ENCODE results near the gene SAV1. TPM values are rescaled to one million over a fixed set of nuclear protein-coding genes. Genes with fewer than 3 reads are reported as not detected.

Gene SAV1
- total RNA-seq, 2 experiments from 2014 or later: 13.2 to 13.4 TPM

DNA sequence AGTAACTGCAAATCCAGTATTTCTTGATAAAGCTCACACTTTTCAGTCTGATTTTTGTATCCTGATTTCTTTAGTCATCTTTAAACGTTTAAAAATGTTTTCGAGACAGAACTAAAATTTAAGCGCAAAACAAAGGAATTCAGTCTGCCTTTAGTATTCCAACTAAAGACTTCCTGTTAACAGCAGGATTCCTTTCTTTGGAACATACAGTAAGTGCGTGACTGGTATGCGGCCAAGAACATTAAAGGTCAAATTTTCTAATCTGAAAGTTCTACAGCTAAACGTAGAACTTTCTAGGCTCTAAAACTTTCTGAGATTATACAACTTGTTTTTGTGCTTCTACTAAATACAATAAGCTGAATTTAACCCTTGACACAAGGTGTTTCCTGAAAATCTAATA, 9.9 kb downstream of the SAV1 start:
- CTCF ChIA-PET: interaction anchor here (0.9 to 1.2 kb wide), 4 partner anchors 10 to 116 kb away, joined by 3 to 4 read pairs (median 3); partner anchors contain the start of gene SAV1
- Mint-ChIP-seq H3K4me3 (no peak overlapping the region), H3K4me1 (ENCODE audit: low read depth) (no peaks in the 10 kb centered on the region), H3K36me3 (ENCODE audit: low read depth) (peaks cover 12% of the 10 kb centered on the region), H3K9me3 (no peaks in the 10 kb centered on the region), H3K27ac (no peak overlapping the region), H3K27me3 (no peaks in the 10 kb centered on the region)
- DNase-seq (no peak), ATAC-seq (no peak)
- TF ChIP-seq CTCF (IDR thresholded peaks at IDR 0.05): no peak
- POLR2A ChIA-PET: no interaction called here
- intact Hi-C loops (cut with micrococcal nuclease): no loop called here

- no peak for ATAC-seq
- H3K9me3 Mint-ChIP-seq: no peaks in the 10 kb centered on the region
- H3K4me1 Mint-ChIP-seq (ENCODE audit: low read depth): no peaks in the 10 kb centered on the region
- intact Hi-C loops (cut with micrococcal nuclease): no loop called here
- POLR2A ChIA-PET: no interaction called here
- no peak overlapping the region for H3K4me3 Mint-ChIP-seq
- H3K36me3 Mint-ChIP-seq (ENCODE audit: low read depth): peaks cover 10% of the 10 kb centered on the region
- no peaks in the 10 kb centered on the region for H3K27me3 Mint-ChIP-seq
- CTCF ChIA-PET: interaction anchor here (1.1 to 1.2 kb wide), 3 partner anchors 10 to 116 kb away, joined by 3 to 4 read pairs (median 3); partner anchors contain the start of gene SAV1
- TF ChIP-seq CTCF (IDR thresholded peaks at IDR 0.05): no peak
- H3K27ac Mint-ChIP-seq: no peak overlapping the region
- no peak for DNase-seq
Observed at GRCh38 chr14:50657753-50658152, 10.4 kb downstream of the SAV1 start.

DNA sequence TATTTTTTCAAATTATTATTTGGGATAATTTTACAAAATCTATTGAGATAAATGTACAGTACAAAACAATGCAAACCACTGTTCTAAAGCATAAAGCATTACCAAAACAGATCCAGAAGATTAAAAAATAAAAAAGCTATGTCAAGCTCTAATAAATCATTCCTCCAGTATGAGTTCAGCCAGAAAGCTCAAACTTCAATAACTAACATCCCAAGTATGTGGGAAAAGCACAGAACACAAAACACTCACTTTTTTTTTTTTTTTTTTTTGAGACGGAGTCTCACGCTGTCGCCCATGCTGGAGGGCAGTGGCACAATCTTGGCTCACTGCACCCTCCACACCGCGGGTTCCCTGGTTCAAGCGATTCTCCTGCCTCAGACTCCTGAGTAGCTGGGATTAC, 11.3 kb downstream of the SAV1 start:
- TF ChIP-seq CTCF (IDR thresholded peaks at IDR 0.05): no peak
- no peak overlapping the region for H3K4me3 Mint-ChIP-seq
- no peak for DNase-seq

DNA sequence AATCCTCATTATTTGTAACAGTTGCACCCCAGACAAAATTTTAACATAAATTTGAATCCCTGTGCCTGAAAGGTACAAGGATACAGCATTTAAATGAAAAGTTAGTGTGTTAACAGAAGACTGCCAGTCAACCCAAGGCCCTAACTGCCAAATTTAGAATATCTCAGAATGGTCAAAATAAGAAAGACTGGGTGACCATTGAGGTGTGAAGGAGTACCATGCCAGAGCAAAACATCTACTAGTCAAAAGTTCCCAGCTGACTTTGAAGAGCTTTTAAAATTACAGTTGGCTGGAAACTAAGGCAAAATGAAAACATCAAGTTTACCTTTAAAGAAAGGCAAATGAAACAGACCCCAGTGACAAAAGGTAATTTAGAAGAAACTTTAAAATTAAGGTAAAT, 18.4 kb downstream of the SAV1 start:
- Mint-ChIP-seq H3K9me3 (no peaks in the 10 kb centered on the region), H3K36me3 (ENCODE audit: low read depth) (peaks cover 4% of the 10 kb centered on the region), H3K27me3 (no peaks in the 10 kb centered on the region), H3K27ac (no peak overlapping the region), H3K4me3 (no peak overlapping the region), H3K4me1 (ENCODE audit: low read depth) (no peaks in the 10 kb centered on the region)
- CTCF ChIA-PET: interaction anchor here (1.1 kb wide), 1 partner anchor 65 kb away, joined by 3 read pairs; no protein-coding TSS in a partner anchor
- DNase-seq (no peak), ATAC-seq (no peak)
- POLR2A ChIA-PET: no interaction called here
- no peak for TF ChIP-seq CTCF (IDR thresholded peaks at IDR 0.05)
- intact Hi-C loops (cut with micrococcal nuclease): no loop called here

More for the DNA sequence above, 11.3 kb downstream of the SAV1 start:
- no peaks in the 10 kb centered on the region for H3K27me3 Mint-ChIP-seq
- no peak for ATAC-seq
- intact Hi-C loops (cut with micrococcal nuclease): no loop called here
- no peak overlapping the region for H3K27ac Mint-ChIP-seq
- no peaks in the 10 kb centered on the region for H3K9me3 Mint-ChIP-seq
- ChIA-PET POLR2A (interaction anchor here (0.6 kb wide), 1 partner anchor 54 kb away, joined by 3 read pairs; no protein-coding TSS in a partner anchor), CTCF (interaction anchor here (1.0 kb wide), 1 partner anchor 9 kb away, joined by 3 read pairs; no protein-coding TSS in a partner anchor)
- H3K36me3 Mint-ChIP-seq (ENCODE audit: low read depth): peaks cover 13% of the 10 kb centered on the region
- no peaks in the 10 kb centered on the region for H3K4me1 Mint-ChIP-seq (ENCODE audit: low read depth)

- Mint-ChIP-seq H3K27ac (no peak overlapping the region), H3K9me3 (no peaks in the 10 kb centered on the region)
- TF ChIP-seq CTCF (IDR thresholded peaks at IDR 0.05): no peak
Observed at GRCh38 chr14:50647753-50648152, 20.4 kb downstream of the SAV1 start.

More at GRCh38 chr14:50647753-50648152, 20.4 kb downstream of the SAV1 start:
- no peaks in the 10 kb centered on the region for H3K4me1 Mint-ChIP-seq (ENCODE audit: low read depth)
- POLR2A ChIA-PET: no interaction called here
- peaks cover 9% of the 10 kb centered on the region for H3K36me3 Mint-ChIP-seq (ENCODE audit: low read depth)
- H3K27me3 Mint-ChIP-seq: no peaks in the 10 kb centered on the region
- intact Hi-C loops (cut with micrococcal nuclease): no loop called here
- no peak for DNase-seq
- CTCF ChIA-PET: interaction anchor here (1.2 kb wide), 1 partner anchor 20 kb away, joined by 3 read pairs; the partner anchor contains the start of gene SAV1
- no peak overlapping the region for H3K4me3 Mint-ChIP-seq
- no peak for ATAC-seq

Measured in activated CD8-positive, alpha-beta T cell treated with anti-CD3 and anti-CD28 coated beads for 36 hours (primary cell).